ENCODE results near the gene PRKACB. TPM values are rescaled to one million over a fixed set of nuclear protein-coding genes. Genes with fewer than 3 reads are reported as not detected.
"Not testable (repeated sequence)": the region's sequence is repeated elsewhere in the genome, so short reads cannot be mapped to it uniquely, and the experiment has no call there.

The PRKACB gene
- total RNA-seq, 1 experiment from 2014 or later: 12.8 TPM

DNA sequence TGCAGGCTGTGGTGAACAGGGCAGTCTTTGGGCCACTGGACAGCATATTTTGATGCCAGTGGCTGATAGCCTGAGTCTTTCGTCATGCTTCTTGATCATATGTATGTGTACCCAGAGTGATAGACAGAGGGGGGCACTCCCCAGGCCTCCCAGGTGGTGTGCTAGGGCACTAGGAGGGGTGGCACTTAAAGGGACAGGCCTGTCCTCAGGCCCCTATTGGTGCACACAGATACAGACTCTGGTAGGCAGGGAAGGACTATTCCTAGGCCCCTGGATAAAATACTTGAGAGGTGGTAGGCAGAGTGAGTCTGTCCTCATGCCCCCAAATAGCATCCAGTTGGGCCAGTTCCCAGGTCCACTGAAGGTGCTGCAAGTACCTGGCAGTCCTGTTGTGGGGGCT lies 80.8 kb downstream of the PRKACB start:
- no peaks in the 10 kb centered on the region for H3K27me3 Mint-ChIP-seq (ENCODE audit: insufficient read depth, unreplicated experiment)
- no peak for DNase-seq (ENCODE audit: unreplicated experiment)
- POLR2A ChIA-PET: no interaction called here
- intact Hi-C loops (cut with micrococcal nuclease): no loop called here
- H3K4me3 Mint-ChIP-seq (ENCODE audit: unreplicated experiment): no peak overlapping the region
- H3K9me3 Mint-ChIP-seq (ENCODE audit: unreplicated experiment): peaks cover 15% of the 10 kb centered on the region
- no peak overlapping the region for H3K27ac Mint-ChIP-seq (ENCODE audit: low read depth, unreplicated experiment)
- peaks cover 8% of the 10 kb centered on the region for H3K4me1 Mint-ChIP-seq (ENCODE audit: insufficient read depth, unreplicated experiment)
- CTCF ChIA-PET: no interaction called here
- TF ChIP-seq, protein P1, sequence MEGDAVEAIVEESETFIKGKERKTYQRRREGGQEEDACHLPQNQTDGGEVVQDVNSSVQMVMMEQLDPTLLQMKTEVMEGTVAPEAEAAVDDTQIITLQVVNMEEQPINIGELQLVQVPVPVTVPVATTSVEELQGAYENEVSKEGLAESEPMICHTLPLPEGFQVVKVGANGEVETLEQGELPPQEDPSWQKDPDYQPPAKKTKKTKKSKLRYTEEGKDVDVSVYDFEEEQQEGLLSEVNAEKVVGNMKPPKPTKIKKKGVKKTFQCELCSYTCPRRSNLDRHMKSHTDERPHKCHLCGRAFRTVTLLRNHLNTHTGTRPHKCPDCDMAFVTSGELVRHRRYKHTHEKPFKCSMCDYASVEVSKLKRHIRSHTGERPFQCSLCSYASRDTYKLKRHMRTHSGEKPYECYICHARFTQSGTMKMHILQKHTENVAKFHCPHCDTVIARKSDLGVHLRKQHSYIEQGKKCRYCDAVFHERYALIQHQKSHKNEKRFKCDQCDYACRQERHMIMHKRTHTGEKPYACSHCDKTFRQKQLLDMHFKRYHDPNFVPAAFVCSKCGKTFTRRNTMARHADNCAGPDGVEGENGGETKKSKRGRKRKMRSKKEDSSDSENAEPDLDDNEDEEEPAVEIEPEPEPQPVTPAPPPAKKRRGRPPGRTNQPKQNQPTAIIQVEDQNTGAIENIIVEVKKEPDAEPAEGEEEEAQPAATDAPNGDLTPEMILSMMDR (IDR thresholded peaks at IDR 0.05; ENCODE audit: unreplicated experiment): no peak
- no TSS peak for BruUV-seq (replicated peaks)
- no peaks in the 10 kb centered on the region for H3K36me3 Mint-ChIP-seq (ENCODE audit: insufficient read depth, unreplicated experiment)

DNA sequence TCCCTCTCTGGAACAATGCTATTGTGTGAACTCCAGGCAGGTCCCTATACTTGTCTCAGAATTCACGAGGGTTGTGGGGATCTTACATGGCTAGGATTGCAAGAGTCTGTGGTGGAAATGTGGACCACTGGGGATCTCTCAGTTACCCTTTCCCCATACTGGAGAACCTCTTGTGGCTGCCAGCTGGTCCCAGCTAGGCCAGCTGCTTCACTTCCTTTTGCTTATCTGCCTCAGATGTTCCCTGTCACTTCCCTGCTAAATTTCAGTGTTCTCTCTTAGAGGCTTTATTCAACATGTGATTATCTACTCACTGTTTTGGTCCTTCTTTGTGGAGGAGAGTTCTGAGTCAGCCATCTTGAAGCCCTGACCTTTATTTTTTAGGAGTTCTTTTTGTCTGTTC lies 81.6 kb downstream of the PRKACB start:
- intact Hi-C loops (cut with micrococcal nuclease): no loop called here
- no peaks in the 10 kb centered on the region for H3K27me3 Mint-ChIP-seq (ENCODE audit: insufficient read depth, unreplicated experiment)
- peaks cover 8% of the 10 kb centered on the region for H3K4me1 Mint-ChIP-seq (ENCODE audit: insufficient read depth, unreplicated experiment)
- ChIA-PET CTCF (no interaction called here), POLR2A (no interaction called here)
- TF ChIP-seq, protein P1 (IDR thresholded peaks at IDR 0.05; ENCODE audit: unreplicated experiment): no peak
- no peak for DNase-seq (ENCODE audit: unreplicated experiment)
- H3K4me3 Mint-ChIP-seq (ENCODE audit: unreplicated experiment): no peak overlapping the region
- H3K36me3 Mint-ChIP-seq (ENCODE audit: insufficient read depth, unreplicated experiment): no peaks in the 10 kb centered on the region
- no peak overlapping the region for H3K27ac Mint-ChIP-seq (ENCODE audit: low read depth, unreplicated experiment)
- BruUV-seq (replicated peaks): no TSS peak
- peaks cover 15% of the 10 kb centered on the region for H3K9me3 Mint-ChIP-seq (ENCODE audit: unreplicated experiment)

DNA sequence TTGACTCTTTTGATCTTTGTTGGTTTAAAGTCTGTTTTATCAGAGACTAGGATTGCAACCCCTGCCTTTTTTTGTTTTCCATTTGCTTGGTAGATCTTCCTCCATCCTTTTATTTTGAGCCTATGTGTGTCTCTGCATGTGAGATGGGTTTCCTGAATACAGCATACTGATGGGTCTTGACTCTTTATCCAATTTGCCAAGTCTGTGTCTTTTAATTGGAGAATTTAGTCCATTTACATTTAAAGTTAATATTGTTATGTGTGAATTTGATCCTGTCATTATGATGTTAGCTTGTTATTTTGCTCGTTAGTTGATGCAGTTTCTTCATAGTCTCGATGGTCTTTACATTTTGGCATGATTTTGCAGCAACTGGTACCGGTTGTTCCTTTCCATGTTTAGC lies 88.6 kb downstream of the PRKACB start:
- H3K9me3 Mint-ChIP-seq (ENCODE audit: unreplicated experiment); CTCF ChIA-PET; H3K27me3 Mint-ChIP-seq (ENCODE audit: insufficient read depth, unreplicated experiment); H3K4me1 Mint-ChIP-seq (ENCODE audit: insufficient read depth, unreplicated experiment); intact Hi-C loops (cut with micrococcal nuclease); BruUV-seq (replicated peaks); DNase-seq (ENCODE audit: unreplicated experiment); H3K27ac Mint-ChIP-seq (ENCODE audit: low read depth, unreplicated experiment); POLR2A ChIA-PET; H3K36me3 Mint-ChIP-seq (ENCODE audit: insufficient read depth, unreplicated experiment); H3K4me3 Mint-ChIP-seq (ENCODE audit: unreplicated experiment): not testable (repeated sequence)

DNA sequence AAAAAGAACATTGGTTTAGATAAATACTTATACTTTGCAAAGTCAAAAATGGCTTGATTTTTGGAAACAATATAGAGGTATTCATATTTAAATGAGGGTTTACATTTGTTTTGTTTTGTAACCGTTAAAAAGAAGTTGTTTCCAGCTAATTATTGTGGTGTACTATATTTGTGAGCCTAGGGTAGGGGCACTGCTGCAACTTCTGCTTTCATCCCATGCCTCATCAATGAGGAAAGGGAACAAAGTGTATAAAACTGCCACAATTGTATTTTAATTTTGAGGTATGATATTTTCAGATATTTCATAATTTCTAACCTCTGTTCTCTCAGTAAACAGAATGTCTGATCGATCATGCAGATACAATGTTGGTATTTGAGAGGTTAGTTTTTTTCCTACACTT lies 92.2 kb downstream of the PRKACB start:
- no TSS peak for BruUV-seq (replicated peaks)
- Mint-ChIP-seq H3K4me1 (ENCODE audit: insufficient read depth, unreplicated experiment) (no peaks in the 10 kb centered on the region), H3K27me3 (ENCODE audit: insufficient read depth, unreplicated experiment) (no peaks in the 10 kb centered on the region), H3K36me3 (ENCODE audit: insufficient read depth, unreplicated experiment) (no peaks in the 10 kb centered on the region), H3K27ac (ENCODE audit: low read depth, unreplicated experiment) (no peak overlapping the region), H3K4me3 (ENCODE audit: unreplicated experiment) (no peak overlapping the region), H3K9me3 (ENCODE audit: unreplicated experiment) (peaks cover 5% of the 10 kb centered on the region)
- intact Hi-C loops (cut with micrococcal nuclease): no loop called here
- ChIA-PET CTCF (no interaction called here), POLR2A (no interaction called here)
- DNase-seq (ENCODE audit: unreplicated experiment): no peak
- TF ChIP-seq, protein P1 (IDR thresholded peaks at IDR 0.05; ENCODE audit: unreplicated experiment): no peak

DNA sequence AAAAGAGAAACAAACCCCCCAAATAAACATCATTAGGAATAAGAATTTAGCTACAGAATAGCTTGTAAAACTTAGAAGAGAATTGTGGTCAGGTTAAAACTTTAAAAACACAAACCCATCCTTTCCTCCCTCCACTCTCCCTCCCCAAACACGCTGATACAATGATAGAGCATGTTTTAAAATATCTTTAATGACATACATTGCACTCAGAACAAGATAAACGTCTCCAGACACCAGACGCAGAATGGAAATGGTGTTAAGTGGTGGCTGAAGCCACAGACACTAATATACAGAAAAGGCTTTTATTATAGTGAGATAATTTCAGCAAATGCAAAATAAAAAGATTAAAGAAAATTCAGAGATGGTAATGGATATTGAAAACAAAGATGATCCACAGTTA lies 98.6 kb downstream of the PRKACB start:
- BruUV-seq (replicated peaks): no TSS peak
- H3K36me3 Mint-ChIP-seq (ENCODE audit: insufficient read depth, unreplicated experiment): no peaks in the 10 kb centered on the region
- H3K27me3 Mint-ChIP-seq (ENCODE audit: insufficient read depth, unreplicated experiment): no peaks in the 10 kb centered on the region
- intact Hi-C loops (cut with micrococcal nuclease): no loop called here
- ChIA-PET POLR2A (no interaction called here), CTCF (no interaction called here)
- H3K27ac Mint-ChIP-seq (ENCODE audit: low read depth, unreplicated experiment): no peak overlapping the region
- peaks cover 6% of the 10 kb centered on the region for H3K4me1 Mint-ChIP-seq (ENCODE audit: insufficient read depth, unreplicated experiment)
- no peak for DNase-seq (ENCODE audit: unreplicated experiment)
- no peaks in the 10 kb centered on the region for H3K9me3 Mint-ChIP-seq (ENCODE audit: unreplicated experiment)
- no peak overlapping the region for H3K4me3 Mint-ChIP-seq (ENCODE audit: unreplicated experiment)
- TF ChIP-seq, protein P1 (IDR thresholded peaks at IDR 0.05; ENCODE audit: unreplicated experiment): no peak

All from MCF 10A (cell line).